Kidney capillary endothelial cell (primary cell): ENCODE measurements around the gene ATP5F1D.

Source experiments
- DNase-seq: peaks from one replicate; pipeline ENCODE4 v3.0.0-alpha.2; 2018; ENCODE audit warnings: low spot score

ATP5F1D gene

GRCh38 chr19:1283207-1283916 is 41.8 kb downstream of the ATP5F1D start:
- no peak for DNase-seq

GRCh38 chr19:1283917-1284292 is 42.4 kb downstream of the ATP5F1D start:
- no peak for DNase-seq

- no peak for DNase-seq
Measured at GRCh38 chr19:1284293-1284978, 42.9 kb downstream of the ATP5F1D start.

- DNase-seq, result no peak
Measured at GRCh38 chr19:1284979-1285736, 43.6 kb downstream of the ATP5F1D start.

- no peak for DNase-seq
Measured at GRCh38 chr19:1285737-1286360, 44.3 kb downstream of the ATP5F1D start, which contains the start of gene EFNA2. Gene EFNA2, plus strand, starts transcription at chr19:1285873. Its CDS starts 296 bp downstream, at chr19:1286169.

GRCh38 chr19:1286487-1287353 is 45.2 kb downstream of the ATP5F1D start:
- no peak for DNase-seq

- DNase-seq, result no peak
Measured at GRCh38 chr19:1287354-1288225, 46.0 kb downstream of the ATP5F1D start.

- no peak for DNase-seq
Measured at GRCh38 chr19:1288226-1288612, 46.7 kb downstream of the ATP5F1D start.

GRCh38 chr19:1288833-1289685 is 47.5 kb downstream of the ATP5F1D start:
- DNase-seq, result no peak

- DNase-seq, result no peak
Measured at GRCh38 chr19:1289686-1290025, 48.1 kb downstream of the ATP5F1D start.

GRCh38 chr19:1290196-1290702 is 48.7 kb downstream of the ATP5F1D start:
- no peak for DNase-seq

GRCh38 chr19:1290703-1291651 is 49.4 kb downstream of the ATP5F1D start:
- DNase-seq, result no peak

GRCh38 chr19:1291761-1292418 is 50.3 kb downstream of the ATP5F1D start:
- DNase-seq, result no peak

- DNase-seq, result no peak
Measured at GRCh38 chr19:1292419-1293151, 51.0 kb downstream of the ATP5F1D start.

GRCh38 chr19:1293782-1294604 is 52.4 kb downstream of the ATP5F1D start:
- DNase-seq, result no peak
